ENCODE measurements around the gene TBK1.

DNA sequence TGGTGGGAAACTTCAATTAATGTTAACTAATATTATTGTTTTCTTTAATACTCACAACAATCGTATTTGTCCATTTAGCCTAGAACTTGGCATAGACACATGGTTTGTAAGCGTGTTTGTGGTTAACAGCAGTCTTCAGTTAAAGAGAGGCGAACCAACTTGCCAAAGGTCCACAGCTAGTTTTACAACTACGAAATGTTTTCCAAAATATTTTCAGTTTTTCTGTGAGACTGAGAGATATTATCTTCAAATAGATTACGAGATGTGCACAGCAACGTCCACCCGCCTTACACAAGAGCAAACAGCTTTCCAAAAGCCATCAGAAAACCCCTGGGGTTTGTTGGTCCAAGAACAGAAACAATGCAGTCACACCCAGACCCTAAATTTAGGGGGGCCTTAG lies 99.8 kb downstream of the TBK1 start:
- TF ChIP-seq, protein P1, sequence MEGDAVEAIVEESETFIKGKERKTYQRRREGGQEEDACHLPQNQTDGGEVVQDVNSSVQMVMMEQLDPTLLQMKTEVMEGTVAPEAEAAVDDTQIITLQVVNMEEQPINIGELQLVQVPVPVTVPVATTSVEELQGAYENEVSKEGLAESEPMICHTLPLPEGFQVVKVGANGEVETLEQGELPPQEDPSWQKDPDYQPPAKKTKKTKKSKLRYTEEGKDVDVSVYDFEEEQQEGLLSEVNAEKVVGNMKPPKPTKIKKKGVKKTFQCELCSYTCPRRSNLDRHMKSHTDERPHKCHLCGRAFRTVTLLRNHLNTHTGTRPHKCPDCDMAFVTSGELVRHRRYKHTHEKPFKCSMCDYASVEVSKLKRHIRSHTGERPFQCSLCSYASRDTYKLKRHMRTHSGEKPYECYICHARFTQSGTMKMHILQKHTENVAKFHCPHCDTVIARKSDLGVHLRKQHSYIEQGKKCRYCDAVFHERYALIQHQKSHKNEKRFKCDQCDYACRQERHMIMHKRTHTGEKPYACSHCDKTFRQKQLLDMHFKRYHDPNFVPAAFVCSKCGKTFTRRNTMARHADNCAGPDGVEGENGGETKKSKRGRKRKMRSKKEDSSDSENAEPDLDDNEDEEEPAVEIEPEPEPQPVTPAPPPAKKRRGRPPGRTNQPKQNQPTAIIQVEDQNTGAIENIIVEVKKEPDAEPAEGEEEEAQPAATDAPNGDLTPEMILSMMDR (IDR thresholded peaks at IDR 0.05): no peak
- TF ChIP-seq POLR2A (IDR thresholded peaks at IDR 0.05) (no peak), EP300 (IDR thresholded peaks at IDR 0.05) (no peak), POLR2AphosphoS5 (IDR thresholded peaks at IDR 0.05) (no peak)
